Mesenchymal stem cell (in vitro differentiated cells and primary cell): ENCODE data around the gene KBTBD7.
A peak's percentile ranks its signal among the peaks of the same experiment; 100 is the strongest.

ENCODE experiments used
- DNase-seq: peaks from one replicate; pipeline ENCODE4 v3.0.0-alpha.2; 2013
- H2AFZ ChIP-seq: one replicate; pipeline ENCODE4 v1.6.1; 2013; ENCODE audit warnings: low read depth, mild to moderate bottlenecking, control low read depth, inconsistent platforms, low read length, moderate library complexity
- H2AK5ac ChIP-seq: 2 replicates; pipeline ENCODE4 v1.6.1; 2013; ENCODE audit warnings: low read length, moderate library complexity, mild to moderate bottlenecking, inconsistent platforms; ENCODE audit not compliant: severe bottlenecking
- H2BK120ac ChIP-seq: one replicate; pipeline ENCODE4 v1.6.1; 2013; ENCODE audit warnings: low read depth, mild to moderate bottlenecking, inconsistent platforms, low read length, moderate library complexity
- H2BK12ac ChIP-seq, 2 experiments: one replicate each; pipeline ENCODE4 v1.6.1; 2013; ENCODE audit warnings: inconsistent platforms in 2 of 2, low read length in 2 of 2, mild to moderate bottlenecking in 2 of 2, moderate library complexity in 2 of 2, control low read depth in 1 of 2
- H2BK15ac ChIP-seq: one replicate; pipeline ENCODE4 v1.6.1; 2013; ENCODE audit warnings: mild to moderate bottlenecking, low read depth, inconsistent platforms; ENCODE audit not compliant: poor library complexity, severe bottlenecking
- H2BK5ac ChIP-seq: 2 replicates; pipeline ENCODE4 v1.6.1; 2013; ENCODE audit warnings: low read depth, mild to moderate bottlenecking, low read length, control low read depth, inconsistent platforms; ENCODE audit not compliant: poor library complexity, severe bottlenecking
- H3K14ac ChIP-seq, 2 experiments: one replicate each; pipeline ENCODE4 v1.6.1; 2013; ENCODE audit warnings: inconsistent platforms in 2 of 2, low read length in 2 of 2, control low read depth in 1 of 2, mild to moderate bottlenecking in 1 of 2, moderate library complexity in 1 of 2
- H3K18ac ChIP-seq, 2 experiments: one replicate each; pipeline ENCODE4 v1.6.1; 2013; ENCODE audit warnings: inconsistent platforms in 2 of 2, low read length in 2 of 2, control low read depth in 1 of 2, low read depth in 1 of 2, mild to moderate bottlenecking in 1 of 2
- H3K23ac ChIP-seq, 2 experiments: one replicate each; pipeline ENCODE4 v1.6.1; 2013; ENCODE audit warnings: inconsistent platforms in 2 of 2, low read length in 2 of 2, mild to moderate bottlenecking in 2 of 2, moderate library complexity in 2 of 2, control low read depth in 1 of 2
- H3K27ac ChIP-seq: 2 replicates; pipeline ENCODE4 v1.5.1; 2013; ENCODE audit warnings: mild to moderate bottlenecking, moderate library complexity, low read length, control low read depth, inconsistent platforms; ENCODE audit not compliant: poor library complexity, severe bottlenecking
- H3K27me3 ChIP-seq, 2 experiments: 2 replicates each; pipeline versions ENCODE4 v1.6.1 to v1.7.0; 2013; ENCODE audit warnings: low read length in 2 of 2, mild to moderate bottlenecking in 2 of 2, moderate library complexity in 2 of 2, control low read depth in 1 of 2, inconsistent platforms in 1 of 2; ENCODE audit not compliant: control insufficient read depth in 1 of 2, insufficient read depth in 1 of 2
- H3K36me3 ChIP-seq, 2 experiments: 2 replicates each; pipeline versions ENCODE4 v1.6.1 to v1.7.0; 2013; ENCODE audit warnings: low read length in 2 of 2, control low read depth in 1 of 2, inconsistent platforms in 1 of 2, low read depth in 1 of 2, mild to moderate bottlenecking in 1 of 2; ENCODE audit not compliant: insufficient read depth in 2 of 2, control insufficient read depth in 1 of 2
- H3K4ac ChIP-seq, 2 experiments: one replicate each; pipeline ENCODE4 v1.6.1; 2013; ENCODE audit warnings: inconsistent platforms in 2 of 2, low read length in 2 of 2, mild to moderate bottlenecking in 2 of 2, moderate library complexity in 2 of 2, control low read depth in 1 of 2, low read depth in 1 of 2
- H3K4me1 ChIP-seq: 2 replicates; pipeline ENCODE4 v1.6.1; 2013; ENCODE audit warnings: low read depth, low read length, control low read depth; ENCODE audit not compliant: control insufficient read depth, insufficient read depth
- H3K4me2 ChIP-seq: 2 replicates; pipeline ENCODE4 v1.6.1; 2013; ENCODE audit warnings: low read length, mild to moderate bottlenecking, inconsistent platforms; ENCODE audit not compliant: poor library complexity, severe bottlenecking
- H3K4me3 ChIP-seq, 2 experiments: 2 replicates each; pipeline versions ENCODE4 v1.5.1 to v1.7.0; 2013; ENCODE audit warnings: low read length in 2 of 2, mild to moderate bottlenecking in 2 of 2, control low read depth in 1 of 2, low read depth in 1 of 2; ENCODE audit not compliant: insufficient read depth in 1 of 2
- H3K79me1 ChIP-seq: replicated peaks from 2 replicates; pipeline ENCODE4 v1.6.1; 2013; ENCODE audit warnings: mild to moderate bottlenecking, control low read depth, low read length, inconsistent platforms; ENCODE audit not compliant: poor library complexity, severe bottlenecking
- H3K9ac ChIP-seq: 2 replicates; pipeline ENCODE4 v1.7.0; 2013; ENCODE audit warnings: mild to moderate bottlenecking, low read length, moderate library complexity
- H3K9me3 ChIP-seq: 2 replicates; pipeline ENCODE4 v1.7.0; 2013; ENCODE audit warnings: mild to moderate bottlenecking, low read length; ENCODE audit not compliant: control insufficient read depth
- H4K8ac ChIP-seq: one replicate; pipeline ENCODE4 v1.6.1; 2013; ENCODE audit warnings: inconsistent platforms, mild to moderate bottlenecking, low read length, moderate library complexity
- H4K91ac ChIP-seq: one replicate; pipeline ENCODE4 v1.6.1; 2013; ENCODE audit warnings: mild to moderate bottlenecking, low read length, inconsistent platforms
- WGBS: methylation state at CpG from one replicate; pipeline ENCODE4 v1.1.7; 2013; ENCODE audit warnings: mixed read lengths; 5-methylcytosine and 5-hydroxymethylcytosine counted together

The KBTBD7 gene

DNA sequence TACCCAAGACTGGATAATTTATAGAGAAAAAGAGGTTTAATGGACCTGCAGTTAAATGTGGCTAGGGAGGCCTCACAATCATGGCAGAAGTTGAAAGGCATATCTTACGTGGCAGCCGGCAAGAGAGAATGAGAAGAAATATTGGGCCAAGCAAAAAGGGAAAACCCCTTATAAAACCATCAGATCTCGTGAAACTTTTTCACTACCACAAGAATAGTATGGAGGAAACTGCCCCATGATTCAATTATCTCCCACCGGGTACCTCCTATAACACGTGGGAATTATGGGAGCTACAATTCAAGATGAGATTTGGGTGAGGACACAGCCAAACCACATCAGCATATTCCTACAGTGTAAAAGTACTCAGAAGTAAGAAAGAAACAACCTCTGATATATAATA is 4.7 kb upstream of the KBTBD7 start:
- Histone ChIP-seq H3K4me1 (peaks cover under 1% of the 10 kb centered on the region), H2BK120ac (no peak overlapping the region), H4K8ac (no peak overlapping the region), H3K9me3 (no peaks in the 10 kb centered on the region), H3K9ac (no peak overlapping the region), H3K4me2 (no peak overlapping the region), H3K27me3 (no peaks in the 10 kb centered on the region), H3K14ac (no peak overlapping the region), H3K23ac (no peak overlapping the region), H3K36me3 (no peaks in the 10 kb centered on the region), H2BK12ac (no peak overlapping the region), H2AK5ac (no peak overlapping the region), H3K79me1 (no peaks in the 10 kb centered on the region), H2AFZ (no peak overlapping the region), H2BK15ac (no peak overlapping the region), H3K4me3 (no peak overlapping the region), H3K4ac (no peak overlapping the region), H4K91ac (no peak overlapping the region), H3K27ac (no peak overlapping the region), H3K18ac (no peak overlapping the region), H2BK5ac (no peak overlapping the region)
- 94% methylated on average over 2 of the region's 5 CpGs for WGBS
- DNase-seq: no peak

DNA sequence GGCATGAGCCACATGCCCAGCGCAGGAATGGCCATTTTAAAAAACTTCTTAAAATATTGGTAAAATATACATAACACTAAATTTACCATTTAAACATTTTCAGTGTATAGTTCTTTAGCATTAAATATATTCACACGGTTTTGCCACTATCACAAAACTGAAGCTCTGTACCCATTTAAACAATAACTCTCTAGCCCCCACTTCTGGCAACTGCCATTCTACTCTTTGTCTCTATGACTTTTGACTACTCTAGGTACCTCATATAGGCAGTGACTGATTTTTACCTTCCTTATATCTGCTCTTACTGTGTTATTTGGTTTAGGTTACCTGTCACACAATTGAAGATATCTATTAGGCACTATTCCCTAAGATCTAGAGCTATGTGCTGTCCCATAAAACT is 2.3 kb upstream of the KBTBD7 start:
- H4K8ac ChIP-seq: no peak overlapping the region
- H2AFZ ChIP-seq: no peak overlapping the region
- no peaks in the 10 kb centered on the region for H3K27me3 ChIP-seq
- H3K79me1 ChIP-seq: peaks cover 13% of the 10 kb centered on the region
- H2AK5ac ChIP-seq: no peak overlapping the region
- H3K36me3 ChIP-seq: peaks cover 3 to 6% of the 10 kb centered on the region in 2 experiments
- H3K18ac ChIP-seq: no peak overlapping the region
- no peak overlapping the region for H2BK120ac ChIP-seq
- H4K91ac ChIP-seq: no peak overlapping the region
- H3K4ac ChIP-seq: no peak overlapping the region
- H3K23ac ChIP-seq: no peak overlapping the region
- no peak overlapping the region for H3K9ac ChIP-seq
- no peak overlapping the region for H2BK12ac ChIP-seq
- H3K4me3 ChIP-seq: no peak overlapping the region
- no peak overlapping the region for H2BK5ac ChIP-seq
- peaks cover 5% of the 10 kb centered on the region for H3K4me1 ChIP-seq
- H3K14ac ChIP-seq: no peak overlapping the region
- H2BK15ac ChIP-seq: no peak overlapping the region
- 73% methylated on average over 1 of the region's 2 CpGs for WGBS
- no peaks in the 10 kb centered on the region for H3K9me3 ChIP-seq
- no peak overlapping the region for H3K27ac ChIP-seq
- H3K4me2 ChIP-seq: no peak overlapping the region
- DNase-seq: no peak

GRCh38 chr13:41196011-41196410 is 1.6 kb upstream of the KBTBD7 start:
- peaks cover 3 to 6% of the 10 kb centered on the region in 2 experiments for H3K36me3 ChIP-seq
- no peak overlapping the region for H2BK5ac ChIP-seq
- peaks cover 13% of the 10 kb centered on the region for H3K79me1 ChIP-seq
- H4K8ac ChIP-seq: no peak overlapping the region
- no peak for DNase-seq
- H3K4me3 ChIP-seq: no peak overlapping the region
- H3K18ac ChIP-seq: no peak overlapping the region
- no peak overlapping the region for H3K4ac ChIP-seq
- H3K4me2 ChIP-seq: no peak overlapping the region
- H3K9me3 ChIP-seq: no peaks in the 10 kb centered on the region
- no peak overlapping the region for H3K14ac ChIP-seq
- H4K91ac ChIP-seq: no peak overlapping the region
- H2BK12ac ChIP-seq: no peak overlapping the region
- H2AFZ ChIP-seq: no peak overlapping the region
- H2BK15ac ChIP-seq: no peak overlapping the region
- no peak overlapping the region for H3K27ac ChIP-seq
- no peak overlapping the region for H2BK120ac ChIP-seq
- no peak overlapping the region for H3K9ac ChIP-seq
- H3K27me3 ChIP-seq: no peaks in the 10 kb centered on the region
- peaks cover 5% of the 10 kb centered on the region for H3K4me1 ChIP-seq
- no peak overlapping the region for H2AK5ac ChIP-seq
- no peak overlapping the region for H3K23ac ChIP-seq

- peaks cover 5% of the 10 kb centered on the region for H3K4me1 ChIP-seq
- H2AFZ ChIP-seq: no peak overlapping the region
- no peak overlapping the region for H2BK5ac ChIP-seq
- H3K27me3 ChIP-seq: no peaks in the 10 kb centered on the region
- H4K91ac ChIP-seq: peak overlapping the region; percentile 97
- H3K9ac ChIP-seq: peak overlapping the region; percentile 90
- peak overlapping the region; percentile 100 for H4K8ac ChIP-seq
- H2BK12ac ChIP-seq: no peak overlapping the region
- no peak for DNase-seq
- peaks cover 6% of the 10 kb centered on the region in 2 experiments for H3K36me3 ChIP-seq
- no peak overlapping the region for H3K14ac ChIP-seq
- H3K9me3 ChIP-seq: no peaks in the 10 kb centered on the region
- H3K18ac ChIP-seq: peak overlapping the region; percentile 88 to 98
- H3K27ac ChIP-seq: no peak overlapping the region
- peak overlapping the region in 1 of 2 experiments; percentile 98 for H3K4ac ChIP-seq
- H2AK5ac ChIP-seq: no peak overlapping the region
- H2BK120ac ChIP-seq: no peak overlapping the region
- peaks cover 13% of the 10 kb centered on the region for H3K79me1 ChIP-seq
- H2BK15ac ChIP-seq: no peak overlapping the region
- 98% methylated on average over 17 of the region's 18 CpGs for WGBS
- H3K23ac ChIP-seq: no peak overlapping the region
- H3K4me2 ChIP-seq: no peak overlapping the region
- H3K4me3 ChIP-seq: peak overlapping the region in 1 of 2 experiments; percentile 77
These were observed 900 bp downstream of the KBTBD7 start for GRCh38 chr13:41193469-41193868.
